Activated CD8-positive, alpha-beta T cell treated with anti-CD3 and anti-CD28 coated beads for 36 hours (primary cell): Measurements from ENCODE around the gene ATG4D. TPM values are rescaled to one million over a fixed set of nuclear protein-coding genes. Genes with fewer than 3 reads are reported as not detected.

Experiments
- ATAC-seq: fragments of 200-7000 bp; cut with Tn5 transposase; one replicate; pipeline ENCODE4 v1.10.0; 2021; ENCODE audit warnings: mild to moderate bottlenecking, moderate library complexity
- CTCF ChIA-PET: fragments of 350-600 bp; sonication (Branson Sonifier 250); formaldehyde crosslinking; loops from one replicate; lab custom pipeline; 2021; ENCODE audit warnings: antibody characterized with exemption; lab: Charles Lee
- POLR2A ChIA-PET: fragments of 350-600 bp; sonication (Branson Sonifier 250); formaldehyde crosslinking; loops from one replicate; lab custom pipeline; 2021; ENCODE audit warnings: antibody characterized with exemption; lab: Charles Lee
- DNase-seq: peaks from one replicate; pipeline ENCODE4 v3.0.0-alpha.2; 2020
- H3K27ac Mint-ChIP-seq: one replicate; pipeline ENCODE4 v1.8.0; 2021; ENCODE audit warnings: mild to moderate bottlenecking, mixed read lengths
- H3K27me3 Mint-ChIP-seq: one replicate; pipeline ENCODE4 v1.8.0; 2021; ENCODE audit warnings: mixed read lengths
- H3K36me3 Mint-ChIP-seq: one replicate; pipeline ENCODE4 v1.8.0; 2021; ENCODE audit warnings: low read depth, mixed read lengths
- H3K4me1 Mint-ChIP-seq: one replicate; pipeline ENCODE4 v1.8.0; 2021; ENCODE audit warnings: low read depth, mixed read lengths
- H3K4me3 Mint-ChIP-seq: one replicate; pipeline ENCODE4 v1.8.0; 2021; ENCODE audit warnings: mild to moderate bottlenecking, moderate library complexity, mixed read lengths
- H3K9me3 Mint-ChIP-seq: one replicate; pipeline ENCODE4 v1.8.0; 2021; ENCODE audit warnings: mixed read lengths
- intact Hi-C: fragments of 100-400 bp; cut with micrococcal nuclease; formaldehyde crosslinking; loops from one replicate; pipeline ENCODE4 v1.10.0; 2022
- total RNA-seq, 2 experiments: library from RNA; stranded (reverse); gene quantifications; one replicate each; pipeline ENCODE4 v1.2.3, GENCODE V29; 2021
- TF ChIP-seq, protein P1 (sequence below): fragments of 200-600 bp; IDR thresholded peaks from one replicate; pipeline ENCODE4 v1.8.0; 2022; ENCODE audit warnings: antibody characterized with exemption, mild to moderate bottlenecking

The ATG4D gene
- total RNA-seq, 2 experiments from 2014 or later = 21.7 to 22.5 TPM

DNA sequence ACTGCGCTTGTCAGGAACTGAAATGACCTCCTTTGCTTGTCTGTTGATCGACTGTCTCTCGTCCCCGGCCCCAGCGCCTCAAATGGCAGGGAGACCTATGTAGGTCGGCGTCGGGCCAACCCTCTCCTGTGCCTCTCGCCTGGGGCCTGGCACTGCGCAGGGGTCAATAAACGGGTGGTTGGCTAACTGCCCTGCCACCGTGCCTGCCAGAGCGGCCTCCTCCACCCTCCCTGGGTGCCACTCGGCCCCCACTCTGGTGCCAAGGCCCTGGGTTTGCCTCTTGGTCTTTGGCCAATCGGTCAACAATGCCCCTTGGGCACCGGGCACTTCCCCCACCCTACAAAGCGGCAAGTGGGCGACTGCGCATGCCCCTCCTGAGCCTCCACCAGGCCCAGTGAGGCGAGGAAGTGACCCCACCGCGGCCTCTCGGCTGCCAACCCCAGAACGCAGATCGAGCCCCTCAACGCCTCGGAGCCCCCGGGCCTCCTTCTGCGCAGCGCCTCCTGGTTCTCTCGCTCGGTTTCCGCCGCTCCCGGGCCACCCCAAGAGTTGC is 41.7 kb upstream of the ATG4D start:
- peak overlapping the region; percentile 83 for H3K27ac Mint-ChIP-seq
- no peaks in the 10 kb centered on the region for H3K9me3 Mint-ChIP-seq
- H3K4me1 Mint-ChIP-seq = peaks cover 33% of the 10 kb centered on the region
- peak overlapping the region; percentile 78 for H3K4me3 Mint-ChIP-seq
- peaks cover 25% of the 10 kb centered on the region for H3K36me3 Mint-ChIP-seq
- intact Hi-C loops = no loop called here
- ATAC-seq (peak; percentile 29), DNase-seq (peak; percentile 60)
- ChIA-PET CTCF (interaction anchor here (1.7 kb wide), 1 partner anchor 10 kb away, joined by 4 read pairs; no protein-coding TSS in a partner anchor), POLR2A (interaction anchor here (0.7 to 2.2 kb wide), 2 partner anchors 66 to 75 kb away, joined by 3 to 6 read pairs; no protein-coding TSS in a partner anchor)
- H3K27me3 Mint-ChIP-seq = no peaks in the 10 kb centered on the region
- TF ChIP-seq, protein P1, sequence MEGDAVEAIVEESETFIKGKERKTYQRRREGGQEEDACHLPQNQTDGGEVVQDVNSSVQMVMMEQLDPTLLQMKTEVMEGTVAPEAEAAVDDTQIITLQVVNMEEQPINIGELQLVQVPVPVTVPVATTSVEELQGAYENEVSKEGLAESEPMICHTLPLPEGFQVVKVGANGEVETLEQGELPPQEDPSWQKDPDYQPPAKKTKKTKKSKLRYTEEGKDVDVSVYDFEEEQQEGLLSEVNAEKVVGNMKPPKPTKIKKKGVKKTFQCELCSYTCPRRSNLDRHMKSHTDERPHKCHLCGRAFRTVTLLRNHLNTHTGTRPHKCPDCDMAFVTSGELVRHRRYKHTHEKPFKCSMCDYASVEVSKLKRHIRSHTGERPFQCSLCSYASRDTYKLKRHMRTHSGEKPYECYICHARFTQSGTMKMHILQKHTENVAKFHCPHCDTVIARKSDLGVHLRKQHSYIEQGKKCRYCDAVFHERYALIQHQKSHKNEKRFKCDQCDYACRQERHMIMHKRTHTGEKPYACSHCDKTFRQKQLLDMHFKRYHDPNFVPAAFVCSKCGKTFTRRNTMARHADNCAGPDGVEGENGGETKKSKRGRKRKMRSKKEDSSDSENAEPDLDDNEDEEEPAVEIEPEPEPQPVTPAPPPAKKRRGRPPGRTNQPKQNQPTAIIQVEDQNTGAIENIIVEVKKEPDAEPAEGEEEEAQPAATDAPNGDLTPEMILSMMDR = no peak

DNA sequence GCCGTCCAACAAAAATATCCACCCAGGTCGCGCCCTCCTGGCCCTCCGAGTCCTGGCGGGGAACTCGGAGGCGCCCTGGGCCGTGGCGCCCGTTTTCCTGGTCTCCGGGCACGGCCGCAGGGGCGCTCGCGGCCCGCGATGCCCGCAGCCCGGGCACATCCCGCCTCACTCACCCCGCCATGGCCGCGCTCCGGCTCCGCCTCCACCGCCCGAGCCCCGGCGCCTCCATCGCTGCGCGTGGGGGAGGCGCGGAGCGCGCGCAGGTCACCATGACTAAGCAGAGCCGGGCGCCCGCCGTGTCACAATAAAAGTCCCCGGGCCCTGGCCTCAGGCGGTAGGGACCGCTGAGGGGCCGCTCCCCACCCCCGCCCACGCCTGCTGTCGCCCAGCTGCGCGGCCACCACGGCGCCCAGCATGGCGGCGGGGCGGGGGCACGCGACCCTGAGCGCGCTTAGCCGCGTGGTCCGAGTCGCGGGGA is 41.1 kb upstream of the ATG4D start:
- peak; percentile 88 for ATAC-seq
- Mint-ChIP-seq H3K4me1 (peaks cover 32% of the 10 kb centered on the region), H3K36me3 (peaks cover 21% of the 10 kb centered on the region), H3K4me3 (peak overlapping the region; percentile 78), H3K27ac (peak overlapping the region; percentile 83), H3K27me3 (no peaks in the 10 kb centered on the region), H3K9me3 (no peaks in the 10 kb centered on the region)
- TF ChIP-seq, protein P1 = no peak
- ChIA-PET POLR2A (interaction anchor here (2.2 kb wide), 1 partner anchor 65 kb away, joined by 6 read pairs; no protein-coding TSS in a partner anchor), CTCF (no interaction called here)
- peak; percentile 94 for DNase-seq
- intact Hi-C loops = no loop called here

DNA sequence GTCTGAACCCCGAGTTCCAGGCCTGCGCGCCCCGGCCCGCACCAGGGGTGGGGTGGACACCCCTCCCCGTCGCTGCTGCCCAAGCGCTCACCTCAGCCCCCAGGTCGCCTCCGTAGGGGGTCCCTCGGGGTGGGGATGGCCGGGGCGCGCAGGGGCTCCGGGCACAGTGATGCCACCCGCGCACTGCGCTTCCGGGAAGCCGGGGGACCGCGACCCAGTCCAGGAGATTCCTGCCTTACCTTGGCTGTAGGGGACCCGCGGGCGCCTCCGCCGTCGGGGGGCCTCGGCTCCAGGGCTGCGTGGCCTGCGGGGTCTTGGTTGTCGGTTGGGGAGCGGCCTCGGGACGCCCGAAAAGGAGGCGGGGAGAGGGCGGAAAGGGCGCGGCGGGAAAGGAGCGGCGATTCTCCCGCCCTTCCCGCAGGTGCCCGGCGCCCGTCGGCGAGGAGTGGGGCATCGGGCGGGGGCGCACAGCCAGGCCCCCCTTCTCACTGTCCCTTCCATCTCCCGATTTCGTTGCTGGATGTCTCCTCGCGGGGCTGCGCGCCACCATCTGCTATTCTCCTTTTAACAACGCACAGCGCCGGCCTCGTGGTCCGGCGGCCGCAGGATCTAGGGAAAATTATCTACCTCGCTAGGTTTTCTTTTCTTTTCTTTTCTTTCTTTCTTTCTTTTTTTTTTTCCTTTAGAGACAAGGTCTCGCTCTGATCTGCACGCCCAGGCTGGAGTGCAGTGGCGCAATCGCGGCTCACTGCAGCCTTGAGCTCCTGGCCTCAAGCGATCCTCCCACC is 40.5 kb upstream of the ATG4D start, which contains the start of gene KEAP1:
KEAP1 (minus strand) TSS at position 355 of the 788 bp plus-strand sequence. CDS start 3,323 bp downstream, outside the sequence.
- intact Hi-C loops = no loop called here
- ChIA-PET CTCF (interaction anchor here (0.7 to 1.4 kb wide), 4 partner anchors 24 to 99 kb away, joined by 3 to 4 read pairs (median 3); no protein-coding TSS in a partner anchor), POLR2A (interaction anchor here (2.2 kb wide), 1 partner anchor 65 kb away, joined by 6 read pairs; no protein-coding TSS in a partner anchor)
- Mint-ChIP-seq H3K4me1 (peaks cover 31% of the 10 kb centered on the region), H3K9me3 (no peaks in the 10 kb centered on the region), H3K36me3 (peaks cover 21% of the 10 kb centered on the region), H3K4me3 (peak within 1 kb of the TSS; percentile 78), H3K27ac (peak within 1 kb of the TSS; percentile 87), H3K27me3 (no peaks in the 10 kb centered on the region)
- ATAC-seq = peak; percentile 32
- peak; percentile 48 for DNase-seq
- TF ChIP-seq, protein P1 = no peak

DNA sequence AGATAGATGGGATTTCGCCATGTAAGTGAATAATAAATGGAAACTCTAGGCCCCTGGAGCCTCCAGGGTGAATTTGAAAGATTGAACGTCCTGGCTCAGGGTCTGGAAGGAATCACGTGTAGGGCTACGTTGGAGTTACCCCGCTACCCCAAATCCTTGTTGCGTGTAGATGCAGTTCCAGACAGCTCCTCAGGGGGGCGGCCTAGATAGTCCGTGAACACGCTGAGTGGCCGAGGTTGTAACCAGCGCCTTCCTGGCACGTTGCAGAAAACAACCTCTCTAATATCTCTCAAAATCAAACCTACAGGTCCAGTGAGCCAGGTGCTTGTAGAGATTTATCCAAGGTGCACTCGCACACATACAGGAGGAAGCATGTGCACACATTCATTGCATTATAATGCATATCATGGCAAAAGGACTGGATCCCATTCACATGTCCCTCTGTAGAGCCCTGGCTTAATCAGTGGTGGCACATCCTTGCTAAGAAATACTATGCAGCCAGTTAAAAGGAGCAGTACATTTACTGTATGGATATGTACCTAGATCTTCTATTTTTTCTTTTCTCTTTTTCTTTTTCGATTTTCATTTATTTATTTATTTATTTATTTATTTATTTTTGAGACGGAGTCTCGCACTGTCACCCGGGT is 38.0 kb upstream of the ATG4D start:
- ChIA-PET POLR2A (interaction anchor here (1.3 to 1.5 kb wide), 3 partner anchors 62 to 152 kb away, joined by 3 to 4 read pairs (median 3); no protein-coding TSS in a partner anchor), CTCF (interaction anchor here (0.5 to 1.5 kb wide), 10 partner anchors 11 to 236 kb away, joined by 3 to 8 read pairs (median 3); no protein-coding TSS in a partner anchor)
- intact Hi-C loops = loop anchor here (5.0 kb wide), 1 partner anchor 62 kb away; the partner anchor contains the start of genes CDKN2D and KRI1
- H3K9me3 Mint-ChIP-seq = no peaks in the 10 kb centered on the region
- H3K27ac Mint-ChIP-seq = no peak overlapping the region
- ATAC-seq = peak; percentile 58
- peaks cover 2% of the 10 kb centered on the region for H3K27me3 Mint-ChIP-seq
- peak; percentile 93 for DNase-seq
- no peak overlapping the region for H3K4me3 Mint-ChIP-seq
- TF ChIP-seq, protein P1 = peak; percentile 82
- H3K36me3 Mint-ChIP-seq = peaks cover 6% of the 10 kb centered on the region
- peaks cover 23% of the 10 kb centered on the region for H3K4me1 Mint-ChIP-seq
